B cell (primary cell): ENCODE data around the gene PCSK2. TPM values are rescaled to one million over a fixed set of nuclear protein-coding genes. Genes with fewer than 3 reads are reported as not detected.

Experiments
- ATAC-seq: fragments of 200-7000 bp; cut with Tn5 transposase; one replicate; pipeline ENCODE4 v1.10.0; 2021; ENCODE audit warnings: low read depth, mild to moderate bottlenecking, moderate number of reproducible peaks, moderate library complexity
- CTCF ChIA-PET: fragments of 350-600 bp; sonication (Branson Sonifier 250); formaldehyde crosslinking; loops from one replicate; lab custom pipeline; 2021; ENCODE audit warnings: antibody characterized with exemption, inconsistent platforms; lab: Charles Lee
- POLR2A ChIA-PET: fragments of 350-600 bp; sonication (Branson Sonifier 250); formaldehyde crosslinking; loops from one replicate; lab custom pipeline; 2021; ENCODE audit warnings: antibody characterized with exemption; lab: Charles Lee
- DNase-seq: peaks from one replicate; pipeline ENCODE4 v3.0.0; 2013
- H2AFZ ChIP-seq: 2 replicates; pipeline ENCODE4 v1.6.1; 2012; ENCODE audit warnings: mild to moderate bottlenecking, low read depth, low read length; ENCODE audit not compliant: insufficient read depth, poor library complexity, severe bottlenecking
- H3K27ac ChIP-seq, 2 donors: 1 replicate in 1 of 2; 2 replicates in 1 of 2; pipeline ENCODE4 v1.5.1; 2012 to 2013; ENCODE audit warnings: low read length in 2 of 2, mild to moderate bottlenecking in 2 of 2, moderate library complexity in 1 of 2
- H3K27me3 ChIP-seq, 4 experiments: fragments of 200-600 bp in 1 of 4; sonication (generic) in 1 of 4; replicated peaks in 1 of 4; 1 replicate in 2 of 4; 2 replicates in 2 of 4; pipeline versions ENCODE4 v1.6.1 to v1.7.0; 2013 to 2016; ENCODE audit warnings: low read length in 3 of 4, mild to moderate bottlenecking in 2 of 4, mixed read lengths in 1 of 4, moderate library complexity in 1 of 4; ENCODE audit not compliant: insufficient read depth in 4 of 4, control insufficient read depth in 3 of 4; ENCODE audit errors: control extremely low read depth in 1 of 4
- H3K36me3 ChIP-seq, 2 experiments: replicated peaks in 1 of 2; 1 replicate in 1 of 2; 2 replicates in 1 of 2; pipeline versions ENCODE4 v1.6.1 to v1.7.1; 2013; ENCODE audit warnings: low read length in 1 of 2; ENCODE audit not compliant: insufficient read depth in 2 of 2, control insufficient read depth in 1 of 2; ENCODE audit errors: control extremely low read depth in 1 of 2, extremely low read depth in 1 of 2
- H3K4me1 ChIP-seq, 2 donors: fragments of 200-600 bp in 1 of 2; sonication (generic) in 1 of 2; 1 replicate in 1 of 2; 2 replicates in 1 of 2; pipeline versions ENCODE4 v1.5.1 to v1.6.1; 2013 to 2017; ENCODE audit warnings: low read length in 2 of 2; ENCODE audit not compliant: control insufficient read depth in 2 of 2, insufficient read depth in 2 of 2
- H3K4me2 ChIP-seq: replicated peaks from 2 replicates; pipeline ENCODE3; 2012; ENCODE audit warnings: mild to moderate bottlenecking, low read depth, low read length; ENCODE audit not compliant: poor library complexity, severe bottlenecking
- H3K4me3 ChIP-seq, 5 experiments: fragments of 200-600 bp in 1 of 5; sonication (generic) in 1 of 5; 1 replicate in 3 of 5; 2 replicates in 2 of 5; pipeline versions ENCODE4 v1.5.1 to v1.7.0; 2011 to 2016; ENCODE audit warnings: low read length in 4 of 5, mild to moderate bottlenecking in 4 of 5, low read depth in 2 of 5, control low read depth in 1 of 5, moderate library complexity in 1 of 5; ENCODE audit not compliant: insufficient read depth in 1 of 5; ENCODE audit errors: control extremely low read depth in 1 of 5, extremely low read depth in 1 of 5
- H3K79me2 ChIP-seq: fragments of 200-600 bp; sonication (generic); one replicate; pipeline ENCODE4 v1.6.0; 2016; ENCODE audit warnings: low read length; ENCODE audit not compliant: control insufficient read depth, insufficient read depth
- H3K9ac ChIP-seq: fragments of 200-600 bp; sonication (generic); 2 replicates; pipeline ENCODE4 v1.6.1; 2017; ENCODE audit warnings: mild to moderate bottlenecking, low read length, moderate library complexity
- H3K9me3 ChIP-seq, 3 donors: one replicate each; pipeline versions ENCODE4 v1.6.1 to v1.7.1; 2013; ENCODE audit warnings: low read length in 2 of 3; ENCODE audit not compliant: control insufficient read depth in 2 of 3, insufficient read depth in 1 of 3; ENCODE audit errors: control extremely low read depth in 1 of 3
- H4K20me1 ChIP-seq: 2 replicates; pipeline ENCODE4 v1.6.0; 2012; ENCODE audit warnings: mild to moderate bottlenecking, low read length; ENCODE audit not compliant: insufficient read depth, control insufficient read depth, poor library complexity, severe bottlenecking
- H3K27ac Mint-ChIP-seq: one replicate; pipeline ENCODE4 v1.8.0; 2021; ENCODE audit warnings: mixed read lengths
- H3K27me3 Mint-ChIP-seq: one replicate; pipeline ENCODE4 v1.8.0; 2021; ENCODE audit warnings: mixed read lengths
- H3K4me1 Mint-ChIP-seq: one replicate; pipeline ENCODE4 v1.8.0; 2021; ENCODE audit warnings: mixed read lengths
- H3K4me3 Mint-ChIP-seq: one replicate; pipeline ENCODE4 v1.8.0; 2021; ENCODE audit warnings: mixed read lengths
- H3K9me3 Mint-ChIP-seq: one replicate; pipeline ENCODE4 v1.8.0; 2022; ENCODE audit warnings: mixed read lengths; ENCODE audit not compliant: insufficient read depth
- EZH2 ChIP-seq: IDR thresholded peaks from 2 replicates; pipeline ENCODE4 v1.6.1; 2012; ENCODE audit warnings: borderline replicate concordance, low read depth, mild to moderate bottlenecking, moderate library complexity, low read length; ENCODE audit not compliant: insufficient read depth, poor library complexity, severe bottlenecking
- WGBS: methylation state at CpG from one replicate; pipeline ENCODE4 v1.1.5; 2013; ENCODE audit warnings: missing lambda C conversion rate; ENCODE audit not compliant: insufficient coverage; 5-methylcytosine and 5-hydroxymethylcytosine counted together
- intact Hi-C: fragments of 100-400 bp; cut with micrococcal nuclease; formaldehyde crosslinking; loops from one replicate; pipeline ENCODE4 v1.10.0; 2022
- polyA plus RNA-seq: library from polyadenylated mRNA; depleted of rRNA; stranded (reverse); fragments of >200 nt; gene quantifications from 2 replicates; pipeline ENCODE4 v1.2.3, GENCODE V29; 2012
- total RNA-seq, 2 donors: library from RNA; stranded (reverse); fragments of 120-200 nt in 1 of 2; gene quantifications; 1 replicate in 1 of 2; 2 replicates in 1 of 2; pipeline versions ENCODE4 v1.2.3 to v1.2.4, GENCODE V29; 2013 to 2022
- TF ChIP-seq, protein P1 (sequence below): fragments of 200-600 bp; IDR thresholded peaks from one replicate; pipeline ENCODE4 v1.8.0; 2022; ENCODE audit warnings: antibody characterized with exemption, mild to moderate bottlenecking

Gene PCSK2
- total and polyA plus RNA-seq, 2 donors (not counting 1 experiment from before 2014, with no cell fraction given), result not detected

DNA sequence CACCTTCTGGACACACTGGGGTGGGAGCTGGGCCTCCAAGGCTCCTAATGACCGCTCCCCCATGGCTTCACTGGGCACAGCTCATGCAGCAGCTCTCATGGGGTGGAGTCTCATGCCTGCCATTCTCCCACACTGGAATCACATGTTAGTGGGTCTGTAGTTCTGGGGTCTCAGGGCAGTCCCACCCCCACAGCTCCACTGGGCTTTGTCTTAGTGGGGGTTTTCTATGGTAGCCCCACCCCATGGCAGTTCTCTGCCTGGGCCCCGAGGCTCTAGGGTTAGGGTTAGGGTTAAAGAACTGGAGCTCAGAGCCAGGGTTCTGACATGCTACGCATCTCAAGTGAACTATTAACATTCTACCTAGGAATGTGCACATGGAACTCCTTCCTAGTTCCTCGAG lies 139.0 kb downstream of the PCSK2 start:
- no peak overlapping the region for H2AFZ ChIP-seq
- ChIA-PET POLR2A (no interaction called here), CTCF (no interaction called here)
- H3K4me3 ChIP-seq, result no peak overlapping the region
- H3K4me3 Mint-ChIP-seq, result no peak overlapping the region
- H3K27me3 ChIP-seq, result no peaks in the 10 kb centered on the region
- DNase-seq (no peak), ATAC-seq (no peak)
- H3K36me3 ChIP-seq, result no peaks in the 10 kb centered on the region
- no peak overlapping the region for H3K27ac Mint-ChIP-seq
- H3K9me3 ChIP-seq, result no peaks in the 10 kb centered on the region
- no peaks in the 10 kb centered on the region for H3K9me3 Mint-ChIP-seq
- no peak overlapping the region for H3K9ac ChIP-seq
- no peaks in the 10 kb centered on the region for H3K79me2 ChIP-seq
- WGBS, result 100% methylated on average over 1 of the region's 4 CpGs
- no peaks in the 10 kb centered on the region for H4K20me1 ChIP-seq
- H3K4me2 ChIP-seq, result no peak overlapping the region
- H3K27me3 Mint-ChIP-seq, result peaks cover 1% of the 10 kb centered on the region
- H3K27ac ChIP-seq, result no peak overlapping the region
- H3K4me1 Mint-ChIP-seq, result no peaks in the 10 kb centered on the region
- TF ChIP-seq EZH2, result no peak
- TF ChIP-seq, protein P1, sequence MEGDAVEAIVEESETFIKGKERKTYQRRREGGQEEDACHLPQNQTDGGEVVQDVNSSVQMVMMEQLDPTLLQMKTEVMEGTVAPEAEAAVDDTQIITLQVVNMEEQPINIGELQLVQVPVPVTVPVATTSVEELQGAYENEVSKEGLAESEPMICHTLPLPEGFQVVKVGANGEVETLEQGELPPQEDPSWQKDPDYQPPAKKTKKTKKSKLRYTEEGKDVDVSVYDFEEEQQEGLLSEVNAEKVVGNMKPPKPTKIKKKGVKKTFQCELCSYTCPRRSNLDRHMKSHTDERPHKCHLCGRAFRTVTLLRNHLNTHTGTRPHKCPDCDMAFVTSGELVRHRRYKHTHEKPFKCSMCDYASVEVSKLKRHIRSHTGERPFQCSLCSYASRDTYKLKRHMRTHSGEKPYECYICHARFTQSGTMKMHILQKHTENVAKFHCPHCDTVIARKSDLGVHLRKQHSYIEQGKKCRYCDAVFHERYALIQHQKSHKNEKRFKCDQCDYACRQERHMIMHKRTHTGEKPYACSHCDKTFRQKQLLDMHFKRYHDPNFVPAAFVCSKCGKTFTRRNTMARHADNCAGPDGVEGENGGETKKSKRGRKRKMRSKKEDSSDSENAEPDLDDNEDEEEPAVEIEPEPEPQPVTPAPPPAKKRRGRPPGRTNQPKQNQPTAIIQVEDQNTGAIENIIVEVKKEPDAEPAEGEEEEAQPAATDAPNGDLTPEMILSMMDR, result no peak
- intact Hi-C loops, result no loop called here
- H3K4me1 ChIP-seq, result no peaks in the 10 kb centered on the region

DNA sequence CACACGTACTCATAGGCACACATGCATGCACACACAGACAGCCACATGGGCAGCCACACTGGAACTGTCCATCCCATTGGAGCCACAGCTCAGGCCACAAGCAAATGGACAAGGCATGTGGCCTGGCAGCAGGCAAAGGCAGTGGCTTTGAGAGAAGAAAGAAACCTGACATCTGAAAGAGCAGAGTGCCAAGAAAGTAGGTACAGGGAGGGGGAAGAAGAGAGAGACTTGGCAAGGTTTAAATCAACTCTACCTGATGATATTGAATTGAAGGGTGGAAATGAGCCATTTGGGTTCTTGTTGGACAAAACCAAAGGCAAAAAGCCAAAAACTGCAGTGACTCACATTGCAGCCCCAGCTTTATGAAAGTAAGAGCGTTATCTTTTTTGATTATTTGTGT lies 142.7 kb downstream of the PCSK2 start:
- ChIA-PET POLR2A (no interaction called here), CTCF (no interaction called here)
- H3K36me3 ChIP-seq, result no peaks in the 10 kb centered on the region
- H3K9me3 ChIP-seq, result no peaks in the 10 kb centered on the region
- no peak for ATAC-seq
- peaks cover 10% of the 10 kb centered on the region for H3K27me3 Mint-ChIP-seq
- no peaks in the 10 kb centered on the region for H3K4me1 ChIP-seq
- H3K9ac ChIP-seq, result no peak overlapping the region
- H3K4me3 Mint-ChIP-seq, result no peak overlapping the region
- H2AFZ ChIP-seq, result no peak overlapping the region
- no peaks in the 10 kb centered on the region for H3K79me2 ChIP-seq
- TF ChIP-seq EZH2, result no peak
- TF ChIP-seq, protein P1, result no peak
- H3K9me3 Mint-ChIP-seq, result no peaks in the 10 kb centered on the region
- no peaks in the 10 kb centered on the region for H4K20me1 ChIP-seq
- no peak overlapping the region for H3K27ac ChIP-seq
- H3K27ac Mint-ChIP-seq, result no peak overlapping the region
- WGBS, result 70% methylated on average over 1 of the region's 2 CpGs
- no peak for DNase-seq
- no peak overlapping the region for H3K4me3 ChIP-seq
- H3K27me3 ChIP-seq, result no peaks in the 10 kb centered on the region
- no peak overlapping the region for H3K4me2 ChIP-seq
- no peaks in the 10 kb centered on the region for H3K4me1 Mint-ChIP-seq
- intact Hi-C loops, result no loop called here
